Heart left ventricle (tissue), 13 donors: ENCODE measurements around the gene UPP2.

Source experiments
- POLR2A ChIP-seq, 2 donors: fragments of 450-650 bp; IDR thresholded peaks; one replicate each; pipeline ENCODE4 v1.6.1; 2017; ENCODE audit warnings: antibody characterized with exemption in 2 of 2, mild to moderate bottlenecking in 2 of 2, moderate library complexity in 2 of 2
- TF ChIP-seq, protein P1 (sequence below), 12 donors: fragments of 200-600 bp; sonication (generic) in 4 of 12; IDR thresholded peaks; one replicate each; pipeline versions ENCODE4 v1.5.0 to v1.8.0; 2018 to 2022; ENCODE audit warnings: antibody characterized with exemption in 12 of 12, mild to moderate bottlenecking in 5 of 12
- donor health status: ischemic (EF 13 %, LVEDD 7.1; RV severe dilation, severe dysfunction).
- donor health status: DM: no; HTN: yes; CAD: no.
- donor health status: DM: no; HTN: no; CAD: no.
- donor health status: ischemic (EF 25% LVEDD 6.9; RV normal size, moderate dysfunction).
- donor health status: ischemic (EF 25% LVEDD 5.7; RV mildly dilated, moderate dysfunction).
- donor health status: ischemic (EF 35%, LVEDD 5.7; RV mildly dilated, moderate dysfunction).
- donor health status: nonischemic (EF 11% LVEDD 7.7; RV severe dilation, severe dysfunction).
- donor health status: DM: yes; HTN: yes; CAD: no.
- donor health status: PGD.
- donor health status: ischemic (EF 29% LVEDD 5.4; RV normal size, mild dysfunction).
- donor health status: nonischemic (EF 23%, LVEDD 6.1; RV moderate dilation, normal function).

GRCh38 chr2:158153270-158154015 lies 51.8 kb downstream of the UPP2 start:
- TF ChIP-seq, protein P1, sequence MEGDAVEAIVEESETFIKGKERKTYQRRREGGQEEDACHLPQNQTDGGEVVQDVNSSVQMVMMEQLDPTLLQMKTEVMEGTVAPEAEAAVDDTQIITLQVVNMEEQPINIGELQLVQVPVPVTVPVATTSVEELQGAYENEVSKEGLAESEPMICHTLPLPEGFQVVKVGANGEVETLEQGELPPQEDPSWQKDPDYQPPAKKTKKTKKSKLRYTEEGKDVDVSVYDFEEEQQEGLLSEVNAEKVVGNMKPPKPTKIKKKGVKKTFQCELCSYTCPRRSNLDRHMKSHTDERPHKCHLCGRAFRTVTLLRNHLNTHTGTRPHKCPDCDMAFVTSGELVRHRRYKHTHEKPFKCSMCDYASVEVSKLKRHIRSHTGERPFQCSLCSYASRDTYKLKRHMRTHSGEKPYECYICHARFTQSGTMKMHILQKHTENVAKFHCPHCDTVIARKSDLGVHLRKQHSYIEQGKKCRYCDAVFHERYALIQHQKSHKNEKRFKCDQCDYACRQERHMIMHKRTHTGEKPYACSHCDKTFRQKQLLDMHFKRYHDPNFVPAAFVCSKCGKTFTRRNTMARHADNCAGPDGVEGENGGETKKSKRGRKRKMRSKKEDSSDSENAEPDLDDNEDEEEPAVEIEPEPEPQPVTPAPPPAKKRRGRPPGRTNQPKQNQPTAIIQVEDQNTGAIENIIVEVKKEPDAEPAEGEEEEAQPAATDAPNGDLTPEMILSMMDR (IDR thresholded peaks at IDR 0.05): no peak
- TF ChIP-seq POLR2A (IDR thresholded peaks at IDR 0.05): no peak
